ENCODE measurements around the gene GRK5.

The GRK5 gene

GRCh38 chr10:119358152-119358512 is 150.8 kb downstream of the GRK5 start:
- Histone ChIP-seq H2AK5ac (ENCODE audit: low read depth, low read length) (peak overlapping the region; percentile 68), H3K18ac (ENCODE audit: low read length) (peak overlapping the region; percentile 70), H4K91ac (ENCODE audit: low read depth, low read length, poor library complexity) (no peak overlapping the region), H3K14ac (ENCODE audit: low read length) (no peak overlapping the region), H3K79me1 (ENCODE audit: low read depth, low read length) (no peaks in the 10 kb centered on the region), H3K9me3 (replicated peaks in 1 of 2; ENCODE audit: control insufficient read depth in 2 of 2, insufficient read depth in 1 of 2, low read depth in 1 of 2, low read length in 2 of 2) (peaks cover 3 to 20% of the 10 kb centered on the region in 2 donors), H3K9ac (ENCODE audit: low read depth, low read length, poor library complexity) (no peak overlapping the region), H3K4me2 (ENCODE audit: insufficient read depth, low read length, poor library complexity, severe bottlenecking) (no peak overlapping the region), H2AFZ (ENCODE audit: low read length) (no peak overlapping the region), H2BK15ac (ENCODE audit: low read length) (peak overlapping the region; percentile 54), H2BK120ac (ENCODE audit: low read depth, low read length) (peak overlapping the region; percentile 20), H3K4me3 (ENCODE audit: low read length in 2 of 2) (no peak overlapping the region), H3K4me1 (ENCODE audit: control insufficient read depth in 2 of 2, insufficient read depth in 1 of 2, low read depth in 1 of 2, low read length in 2 of 2) (peaks cover 0 to 4% of the 10 kb centered on the region in 2 donors), H2BK12ac (ENCODE audit: low read length) (no peak overlapping the region), H2BK5ac (ENCODE audit: low read length) (no peak overlapping the region), H3K4ac (ENCODE audit: low read length) (peak overlapping the region; percentile 76), H3K27ac (replicated peaks; ENCODE audit: low read length) (no peak overlapping the region), H4K8ac (ENCODE audit: low read depth, low read length) (no peak overlapping the region), H3K27me3 (ENCODE audit: control insufficient read depth in 3 of 3, insufficient read depth in 3 of 3, low read depth in 1 of 3, low read length in 3 of 3) (no peaks in the 10 kb centered on the region), H3K36me3 (replicated peaks in 1 of 2; ENCODE audit: control insufficient read depth in 2 of 2, insufficient read depth in 2 of 2, low read length in 2 of 2) (no peaks in the 10 kb centered on the region), H3K23ac (ENCODE audit: low read depth, low read length, poor library complexity) (no peak overlapping the region)
- no CpG with 5 or more reads among the region's 6 CpGs for WGBS, 2 donors (ENCODE audit: extremely low coverage in 2 of 2, insufficient read length in 2 of 2, insufficient replicate concordance in 1 of 2)
- DNase-seq (ENCODE audit: low spot score), result no peak

GRCh38 chr10:119358567-119358966 is 151.2 kb downstream of the GRK5 start:
- Histone ChIP-seq H3K27me3 (ENCODE audit: control insufficient read depth in 3 of 3, insufficient read depth in 3 of 3, low read depth in 1 of 3, low read length in 3 of 3) (no peaks in the 10 kb centered on the region), H3K9me3 (replicated peaks in 1 of 2; ENCODE audit: control insufficient read depth in 2 of 2, insufficient read depth in 1 of 2, low read depth in 1 of 2, low read length in 2 of 2) (peaks cover 3 to 20% of the 10 kb centered on the region in 2 donors), H3K27ac (replicated peaks; ENCODE audit: low read length) (no peak overlapping the region), H3K9ac (ENCODE audit: low read depth, low read length, poor library complexity) (no peak overlapping the region), H3K4me1 (ENCODE audit: control insufficient read depth in 2 of 2, insufficient read depth in 1 of 2, low read depth in 1 of 2, low read length in 2 of 2) (peaks cover 0 to 4% of the 10 kb centered on the region in 2 donors), H2BK5ac (ENCODE audit: low read length) (no peak overlapping the region), H4K8ac (ENCODE audit: low read depth, low read length) (no peak overlapping the region), H3K4me2 (ENCODE audit: insufficient read depth, low read length, poor library complexity, severe bottlenecking) (no peak overlapping the region), H3K18ac (ENCODE audit: low read length) (peak overlapping the region; percentile 35), H3K36me3 (replicated peaks in 1 of 2; ENCODE audit: control insufficient read depth in 2 of 2, insufficient read depth in 2 of 2, low read length in 2 of 2) (no peaks in the 10 kb centered on the region), H4K91ac (ENCODE audit: low read depth, low read length, poor library complexity) (no peak overlapping the region), H2BK12ac (ENCODE audit: low read length) (no peak overlapping the region), H2BK120ac (ENCODE audit: low read depth, low read length) (peak overlapping the region; percentile 20), H3K14ac (ENCODE audit: low read length) (no peak overlapping the region), H2BK15ac (ENCODE audit: low read length) (no peak overlapping the region), H3K4me3 (ENCODE audit: low read length in 2 of 2) (no peak overlapping the region), H3K23ac (ENCODE audit: low read depth, low read length, poor library complexity) (no peak overlapping the region), H3K79me1 (ENCODE audit: low read depth, low read length) (no peaks in the 10 kb centered on the region), H2AK5ac (ENCODE audit: low read depth, low read length) (peak overlapping the region; percentile 68), H3K4ac (ENCODE audit: low read length) (no peak overlapping the region), H2AFZ (ENCODE audit: low read length) (no peak overlapping the region)
- no CpG with 5 or more reads among the region's 2 CpGs for WGBS, 2 donors (ENCODE audit: extremely low coverage in 2 of 2, insufficient read length in 2 of 2, insufficient replicate concordance in 1 of 2)
- DNase-seq (ENCODE audit: low spot score), result no peak

DNA sequence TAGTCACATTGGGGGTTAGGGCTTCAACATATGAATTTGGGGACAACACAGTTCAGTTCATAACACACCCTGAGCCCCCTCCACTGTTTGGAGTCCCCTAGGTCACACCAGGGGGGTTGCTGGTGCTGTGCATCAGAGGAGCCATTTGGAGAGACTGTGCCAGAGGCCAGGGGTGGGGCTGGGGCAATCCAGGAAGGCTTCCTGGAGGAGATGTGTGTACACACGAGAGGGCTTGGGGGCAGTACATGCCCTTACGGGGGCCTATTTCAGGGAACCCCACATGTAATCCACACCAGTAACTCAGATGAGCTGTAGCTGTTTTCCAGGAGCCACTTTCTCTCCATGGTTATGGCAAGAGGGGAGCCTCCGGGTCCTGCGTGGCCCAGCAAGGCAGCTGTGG is 151.7 kb downstream of the GRK5 start:
- Histone ChIP-seq H2AK5ac (ENCODE audit: low read depth, low read length) (no peak overlapping the region), H2AFZ (ENCODE audit: low read length) (no peak overlapping the region), H3K9me3 (replicated peaks in 1 of 2; ENCODE audit: control insufficient read depth in 2 of 2, insufficient read depth in 1 of 2, low read depth in 1 of 2, low read length in 2 of 2) (peaks cover 3 to 20% of the 10 kb centered on the region in 2 donors), H3K14ac (ENCODE audit: low read length) (no peak overlapping the region), H3K18ac (ENCODE audit: low read length) (no peak overlapping the region), H4K8ac (ENCODE audit: low read depth, low read length) (no peak overlapping the region), H3K4me1 (ENCODE audit: control insufficient read depth in 2 of 2, insufficient read depth in 1 of 2, low read depth in 1 of 2, low read length in 2 of 2) (peaks cover 0 to 4% of the 10 kb centered on the region in 2 donors), H3K79me1 (ENCODE audit: low read depth, low read length) (no peaks in the 10 kb centered on the region), H3K4me2 (ENCODE audit: insufficient read depth, low read length, poor library complexity, severe bottlenecking) (no peak overlapping the region), H3K27me3 (ENCODE audit: control insufficient read depth in 3 of 3, insufficient read depth in 3 of 3, low read depth in 1 of 3, low read length in 3 of 3) (no peaks in the 10 kb centered on the region), H2BK15ac (ENCODE audit: low read length) (no peak overlapping the region), H2BK120ac (ENCODE audit: low read depth, low read length) (no peak overlapping the region), H3K4ac (ENCODE audit: low read length) (no peak overlapping the region), H2BK5ac (ENCODE audit: low read length) (no peak overlapping the region), H3K9ac (ENCODE audit: low read depth, low read length, poor library complexity) (no peak overlapping the region), H3K4me3 (ENCODE audit: low read length in 2 of 2) (no peak overlapping the region), H3K36me3 (replicated peaks in 1 of 2; ENCODE audit: control insufficient read depth in 2 of 2, insufficient read depth in 2 of 2, low read length in 2 of 2) (no peaks in the 10 kb centered on the region), H4K91ac (ENCODE audit: low read depth, low read length, poor library complexity) (no peak overlapping the region), H2BK12ac (ENCODE audit: low read length) (no peak overlapping the region), H3K27ac (replicated peaks; ENCODE audit: low read length) (no peak overlapping the region), H3K23ac (ENCODE audit: low read depth, low read length, poor library complexity) (no peak overlapping the region)
- WGBS, 2 donors (ENCODE audit: extremely low coverage in 2 of 2, insufficient read length in 2 of 2, insufficient replicate concordance in 1 of 2), result no CpG with 5 or more reads among the region's 4 CpGs
- no peak for DNase-seq (ENCODE audit: low spot score)

GRCh38 chr10:119360181-119360921 is 153.0 kb downstream of the GRK5 start:
- Histone ChIP-seq H3K23ac (ENCODE audit: low read depth, low read length, poor library complexity) (no peak overlapping the region), H2BK15ac (ENCODE audit: low read length) (no peak overlapping the region), H2AK5ac (ENCODE audit: low read depth, low read length) (peak overlapping the region; percentile 27), H2BK12ac (ENCODE audit: low read length) (no peak overlapping the region), H3K9me3 (replicated peaks in 1 of 2; ENCODE audit: control insufficient read depth in 2 of 2, insufficient read depth in 1 of 2, low read depth in 1 of 2, low read length in 2 of 2) (peaks cover 3 to 20% of the 10 kb centered on the region in 2 donors), H3K4ac (ENCODE audit: low read length) (no peak overlapping the region), H3K36me3 (replicated peaks in 1 of 2; ENCODE audit: control insufficient read depth in 2 of 2, insufficient read depth in 2 of 2, low read length in 2 of 2) (no peaks in the 10 kb centered on the region), H3K4me1 (ENCODE audit: control insufficient read depth in 2 of 2, insufficient read depth in 1 of 2, low read depth in 1 of 2, low read length in 2 of 2) (peaks cover 2 to 4% of the 10 kb centered on the region in 2 donors), H3K27me3 (ENCODE audit: control insufficient read depth in 3 of 3, insufficient read depth in 3 of 3, low read depth in 1 of 3, low read length in 3 of 3) (no peaks in the 10 kb centered on the region), H4K8ac (ENCODE audit: low read depth, low read length) (no peak overlapping the region), H3K4me3 (ENCODE audit: low read length in 2 of 2) (no peak overlapping the region), H3K4me2 (ENCODE audit: insufficient read depth, low read length, poor library complexity, severe bottlenecking) (no peak overlapping the region), H3K79me1 (ENCODE audit: low read depth, low read length) (no peaks in the 10 kb centered on the region), H3K14ac (ENCODE audit: low read length) (no peak overlapping the region), H3K18ac (ENCODE audit: low read length) (peak overlapping the region; percentile 37), H2BK5ac (ENCODE audit: low read length) (no peak overlapping the region), H2BK120ac (ENCODE audit: low read depth, low read length) (no peak overlapping the region), H3K27ac (replicated peaks; ENCODE audit: low read length) (no peak overlapping the region), H4K91ac (ENCODE audit: low read depth, low read length, poor library complexity) (no peak overlapping the region), H3K9ac (ENCODE audit: low read depth, low read length, poor library complexity) (no peak overlapping the region), H2AFZ (ENCODE audit: low read length) (no peak overlapping the region)
- no CpG with 5 or more reads among the region's 11 CpGs for WGBS, 2 donors (ENCODE audit: extremely low coverage in 2 of 2, insufficient read length in 2 of 2, insufficient replicate concordance in 1 of 2)
- no peak for DNase-seq (ENCODE audit: low spot score)
